ENCODE measurements around the gene SEMA6A.

SEMA6A gene

DNA sequence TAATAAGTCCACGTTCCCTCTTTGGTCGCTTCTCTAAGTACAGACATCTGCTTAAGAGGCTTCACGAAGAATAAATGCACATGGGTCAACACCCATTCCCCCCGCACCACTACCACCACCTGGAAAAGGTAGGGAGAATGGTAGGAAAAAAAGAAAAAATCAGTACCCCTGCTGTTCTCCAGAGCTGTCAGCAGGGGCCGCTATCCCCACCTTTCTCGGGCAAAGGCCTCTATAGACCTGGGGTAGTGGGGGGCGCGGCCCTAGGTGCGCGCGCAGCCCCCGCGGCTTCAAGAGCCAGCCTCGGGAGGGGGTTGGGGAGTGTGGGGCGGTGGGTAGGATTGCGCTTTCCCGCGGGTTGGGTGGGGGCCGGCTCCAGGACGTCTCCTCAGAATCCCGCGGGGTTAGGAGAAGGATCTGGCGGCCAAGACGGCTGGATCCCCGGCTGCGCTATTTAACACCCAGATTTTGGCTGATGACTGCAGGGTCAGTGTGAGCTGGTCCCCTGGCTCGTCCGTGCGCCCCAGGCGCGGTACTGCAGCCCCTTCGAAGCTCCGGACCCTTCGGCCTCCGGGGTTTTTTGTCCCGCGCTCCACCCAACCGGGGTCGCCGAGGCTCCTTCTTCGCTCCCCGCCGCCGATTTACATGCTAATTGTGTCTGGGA, 1.6 kb upstream of the SEMA6A start:
- DNase-seq (ENCODE audit: low read depth in 1 of 2, low spot score in 1 of 2) = no peak

DNA sequence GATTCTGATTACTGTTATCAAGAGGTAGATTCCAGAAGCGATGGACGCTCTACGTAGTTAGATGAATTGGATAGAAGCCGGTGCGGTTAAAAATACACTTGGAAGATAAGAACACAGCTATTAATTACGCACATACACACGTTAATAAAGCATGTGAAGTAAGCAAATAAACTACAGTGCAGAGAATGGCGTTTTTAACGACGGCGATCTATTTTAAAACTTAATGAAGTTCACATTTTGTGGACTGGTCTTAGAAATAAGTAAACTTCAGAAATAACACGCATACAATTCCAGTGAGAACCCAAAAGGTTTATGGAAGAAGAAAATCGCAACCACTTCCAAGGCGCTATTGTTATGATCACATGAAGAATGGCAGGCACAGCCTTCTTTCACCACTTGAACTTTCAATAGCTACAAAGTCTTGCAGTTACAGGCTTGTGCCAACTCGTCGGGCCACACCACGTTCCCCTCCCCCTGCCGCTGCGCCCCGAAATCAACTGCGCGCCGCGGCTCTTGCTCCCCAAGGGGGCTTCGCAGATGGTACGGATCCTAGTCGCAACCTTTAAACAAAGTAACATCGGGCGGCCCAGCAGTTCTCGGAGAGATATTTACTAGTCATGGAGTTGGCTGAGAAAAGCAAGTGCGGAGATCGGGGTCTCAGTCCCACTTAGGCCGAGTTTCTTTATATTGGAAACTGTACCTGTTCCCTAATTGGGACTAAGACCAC, 866 bp upstream of the SEMA6A start:
- no peak for DNase-seq (ENCODE audit: low read depth in 1 of 2, low spot score in 1 of 2)

DNA sequence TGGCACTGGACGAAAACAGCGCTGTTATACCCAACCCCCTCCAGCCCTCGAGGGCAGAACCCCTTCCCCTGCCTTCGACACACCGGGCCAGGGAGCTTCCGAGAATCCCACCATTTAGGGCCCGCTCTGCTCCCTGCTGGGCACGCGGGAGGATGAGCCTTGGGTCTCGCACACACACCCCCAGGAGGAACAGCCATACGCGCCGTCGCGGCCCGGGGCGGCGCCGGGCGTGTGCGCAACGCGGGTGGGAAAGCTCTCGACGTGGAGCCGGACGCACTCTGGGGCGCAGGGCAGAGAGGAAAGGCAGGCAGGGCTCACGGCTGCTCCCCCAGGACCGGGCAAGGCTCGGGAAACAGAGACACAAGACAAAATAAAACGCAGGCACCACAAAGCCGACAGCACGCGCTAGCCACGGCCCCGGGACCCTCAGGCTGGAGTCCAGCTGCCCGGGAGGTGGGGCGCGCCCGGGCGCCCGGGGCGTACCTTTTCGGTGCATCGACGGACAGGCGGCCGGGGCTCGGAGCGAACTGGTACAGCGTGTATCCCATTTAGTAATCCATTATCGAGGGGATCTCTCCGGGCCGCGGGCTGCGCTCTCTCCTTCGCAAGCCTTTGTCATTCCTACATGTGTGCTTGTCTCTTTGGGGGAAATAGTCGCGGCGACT, 789 bp downstream of the SEMA6A start:
- DNase-seq (ENCODE audit: low read depth in 1 of 2, low spot score in 1 of 2) = no peak

DNA sequence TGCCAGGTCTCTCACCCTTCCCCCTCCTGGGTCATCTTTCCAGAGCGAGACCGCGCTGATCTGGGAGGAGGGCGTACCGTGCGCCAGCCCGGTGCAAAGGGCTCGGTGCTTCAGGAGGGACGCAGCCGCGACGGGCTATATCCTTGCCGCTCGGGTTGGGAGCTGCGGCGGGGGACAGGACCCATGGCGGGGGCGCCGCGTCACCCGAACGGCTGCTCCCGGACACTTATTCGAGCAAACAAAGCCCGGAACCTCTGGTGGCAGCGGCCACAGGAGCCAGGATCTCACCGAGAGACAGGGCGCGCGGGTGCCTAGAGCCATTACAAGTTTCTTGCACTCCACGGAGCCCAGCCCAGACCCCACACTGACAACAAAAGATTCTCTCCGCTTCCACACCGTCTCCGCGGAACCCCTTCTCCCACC, 1.3 kb downstream of the SEMA6A start:
- DNase-seq (ENCODE audit: low read depth in 1 of 2, low spot score in 1 of 2) = no peak

DNA sequence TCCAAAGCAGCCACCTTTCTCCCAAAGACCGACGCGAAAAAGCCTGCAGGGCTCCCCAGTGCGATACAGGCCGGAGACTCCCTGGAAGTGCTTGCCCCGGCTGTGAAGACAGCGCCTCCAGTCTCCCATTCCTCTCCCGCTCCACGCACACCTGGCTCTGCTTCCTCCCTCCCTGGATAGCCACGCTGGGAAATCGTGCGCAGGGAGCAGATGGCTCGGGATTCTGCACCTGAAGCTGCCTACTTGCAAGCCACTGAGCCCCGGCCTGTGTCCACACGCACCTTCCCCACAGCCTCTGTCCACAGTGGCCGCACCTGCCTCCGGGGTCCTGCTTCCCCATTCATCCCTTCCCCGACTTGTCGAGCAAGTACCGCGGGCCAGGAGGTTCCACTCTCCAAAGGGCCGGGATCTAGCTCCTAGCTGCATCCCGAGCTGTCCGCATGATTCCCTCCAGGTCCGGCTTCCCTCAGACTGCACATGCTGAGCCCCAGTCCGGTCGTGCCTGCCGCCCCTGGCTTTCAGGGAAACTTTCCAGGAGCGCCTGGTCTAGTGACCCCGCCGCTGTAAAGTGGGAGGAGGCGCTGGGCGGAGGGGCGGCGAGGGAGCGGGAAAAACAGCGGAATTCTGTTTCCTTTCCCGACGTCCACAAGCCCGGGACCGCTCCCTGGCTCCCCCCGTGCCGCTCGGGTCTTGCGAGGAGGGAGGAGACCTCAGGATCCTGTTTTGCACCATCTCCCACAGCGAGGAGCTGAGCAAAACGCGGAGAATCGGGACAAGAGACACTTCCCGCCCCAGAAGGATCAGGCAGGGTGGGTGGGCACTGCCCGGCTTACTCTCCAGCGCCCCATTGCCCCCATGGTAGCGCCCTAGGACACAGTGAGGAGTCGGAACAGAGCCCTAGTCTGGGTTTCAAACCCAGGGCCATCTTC, 2.0 kb downstream of the SEMA6A start:
- no peak for DNase-seq (ENCODE audit: low read depth in 1 of 2, low spot score in 1 of 2)

DNA sequence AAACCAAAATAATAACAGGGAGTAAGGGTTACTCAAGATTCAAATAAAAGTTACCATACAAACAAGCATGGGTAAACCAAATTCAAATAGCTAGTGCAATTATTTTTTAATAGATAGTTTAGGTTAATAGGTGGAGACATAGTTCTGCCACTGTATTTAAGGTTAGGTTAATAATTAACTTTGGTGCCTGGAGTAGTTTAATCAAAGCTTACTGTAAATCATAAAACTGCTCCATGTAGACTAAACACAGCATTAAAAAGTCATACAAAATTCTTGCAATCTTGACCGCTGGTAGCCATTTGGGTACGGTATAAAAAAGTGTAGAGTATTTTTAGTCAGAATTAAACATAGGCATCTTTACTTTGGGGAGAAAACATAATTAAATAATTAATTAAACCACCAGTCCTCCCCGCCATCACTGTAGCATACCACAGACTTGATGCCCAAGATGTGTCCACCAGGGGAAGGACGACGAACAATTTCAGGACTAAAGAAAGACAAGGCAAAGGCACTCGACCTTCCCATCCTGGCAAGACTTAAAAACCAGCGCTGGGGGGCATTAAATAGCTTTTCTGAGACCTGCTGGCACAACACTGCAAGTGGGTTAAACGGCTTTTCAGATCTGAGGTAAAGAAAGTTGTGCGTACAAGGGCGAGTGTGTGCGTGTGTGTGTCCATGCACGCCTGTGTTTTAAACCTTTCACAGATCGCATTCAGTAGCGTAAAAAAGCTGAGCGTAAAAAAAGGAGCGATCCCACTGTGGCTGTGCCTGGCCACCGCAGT, 2.9 kb downstream of the SEMA6A start:
- no peak for DNase-seq (ENCODE audit: low read depth in 1 of 2, low spot score in 1 of 2)

DNA sequence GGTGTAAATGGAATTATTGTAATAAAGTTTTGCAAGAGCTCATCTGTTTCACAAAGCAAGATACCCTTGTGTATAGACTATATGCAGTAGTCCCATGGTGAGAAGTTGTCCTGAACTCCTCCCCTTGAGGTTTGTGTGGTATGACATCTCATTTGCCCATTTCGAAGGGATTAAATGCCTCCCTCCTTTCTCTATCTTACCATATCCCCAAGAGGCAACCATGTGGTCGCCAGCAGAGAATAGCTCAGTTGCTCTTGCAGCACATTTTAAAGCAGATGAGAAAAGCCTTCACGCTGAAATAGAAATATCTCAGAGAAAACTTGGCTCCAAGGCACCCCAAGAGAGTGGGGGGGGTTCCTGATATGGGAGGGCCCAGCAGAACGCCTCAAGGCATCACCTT, 4.6 kb downstream of the SEMA6A start:
- DNase-seq (ENCODE audit: low read depth in 1 of 2, low spot score in 1 of 2) = no peak

DNA sequence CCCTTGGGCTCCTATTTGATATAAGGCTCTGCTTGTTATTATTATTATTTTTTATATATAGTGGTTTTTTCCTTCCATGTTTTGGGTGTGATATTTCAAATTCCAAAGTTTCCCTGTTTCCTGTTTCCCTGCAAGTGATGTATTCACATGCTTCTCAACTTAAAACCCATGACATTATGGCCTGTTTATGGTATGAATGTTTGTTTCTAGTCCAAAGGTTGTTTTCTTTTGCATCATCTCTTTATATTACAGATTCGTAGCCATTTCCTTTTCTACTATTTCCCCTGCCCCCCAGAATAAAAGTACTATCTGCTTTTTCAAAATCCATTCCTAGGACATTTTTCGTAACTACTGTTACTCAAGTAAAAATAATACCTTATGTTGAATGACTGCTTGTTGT, 7.5 kb downstream of the SEMA6A start:
- DNase-seq (ENCODE audit: low read depth in 1 of 2, low spot score in 1 of 2) = no peak

DNA sequence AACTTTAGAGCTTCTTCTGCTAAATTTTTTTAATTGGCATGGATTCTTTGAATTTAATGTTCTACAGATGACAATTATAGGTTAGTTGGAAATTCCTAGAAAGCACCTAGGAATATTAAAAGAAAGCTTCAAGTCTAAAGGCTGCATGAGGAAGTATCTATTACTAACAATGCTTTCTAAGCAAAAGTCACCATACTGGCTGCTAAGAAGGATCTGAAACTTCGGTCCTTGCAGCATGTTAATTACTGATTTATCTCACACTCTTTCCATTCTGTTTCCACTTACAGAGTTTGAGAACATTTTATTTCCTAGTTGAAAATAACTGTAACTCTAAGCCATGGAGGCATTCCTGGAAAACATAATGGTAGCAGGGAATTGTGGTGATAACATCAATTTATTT, 8.4 kb downstream of the SEMA6A start:
- DNase-seq (ENCODE audit: low read depth in 1 of 2, low spot score in 1 of 2) = no peak

DNA sequence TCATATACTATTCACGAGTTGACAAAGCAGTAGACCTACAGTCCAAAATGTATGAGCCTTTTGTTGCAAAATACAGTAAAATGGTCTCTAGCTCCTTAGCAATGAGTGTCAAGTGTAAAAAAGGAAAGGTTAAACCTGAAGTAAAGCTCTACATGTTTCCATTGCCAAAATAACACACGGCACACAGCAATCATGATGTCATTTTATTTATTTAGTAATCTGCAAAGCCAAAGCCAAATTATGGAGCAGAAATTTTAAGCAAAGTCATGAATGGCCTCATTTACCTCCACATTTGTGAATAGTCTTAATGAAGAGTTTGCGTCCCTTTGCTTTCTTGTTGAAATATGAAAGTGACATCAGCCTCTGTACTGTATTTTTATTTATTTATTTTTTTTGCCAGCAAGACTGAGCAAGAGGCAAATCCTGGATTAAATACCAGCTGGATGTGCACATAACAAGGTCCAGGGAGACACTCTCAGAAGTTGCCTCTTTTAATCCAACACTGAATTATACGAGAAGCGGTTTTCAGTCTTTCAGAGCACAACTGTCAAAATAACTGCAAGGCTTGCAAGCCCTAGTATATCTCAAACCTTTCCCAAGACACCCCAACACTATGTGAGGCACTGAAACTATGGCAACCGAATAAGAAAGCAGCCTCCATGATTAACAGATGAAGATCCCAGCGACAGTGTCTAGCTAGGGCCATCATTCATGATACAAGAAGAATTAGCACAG, 9.7 kb downstream of the SEMA6A start:
- no peak for DNase-seq (ENCODE audit: low read depth in 1 of 2, low spot score in 1 of 2)

DNA sequence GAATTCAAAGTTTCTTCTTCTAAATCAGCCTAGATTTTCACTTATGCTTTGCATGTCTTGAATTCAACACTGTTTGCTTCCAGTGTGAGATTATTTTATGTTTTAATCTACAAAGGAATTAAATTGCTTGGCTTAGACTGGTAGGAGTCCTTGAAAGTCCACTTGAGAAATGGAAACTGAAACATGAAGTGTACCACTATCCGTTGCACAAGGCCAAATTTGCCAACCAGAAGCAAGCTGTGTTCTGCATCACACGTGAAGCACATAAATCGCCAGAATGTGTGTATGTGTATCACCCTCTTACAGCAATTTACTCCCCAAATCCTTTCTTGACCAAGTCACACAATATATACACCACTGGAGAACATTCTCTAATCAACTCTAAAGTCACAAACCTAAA, 10.3 kb downstream of the SEMA6A start:
- no peak for DNase-seq (ENCODE audit: low read depth in 1 of 2, low spot score in 1 of 2)

DNA sequence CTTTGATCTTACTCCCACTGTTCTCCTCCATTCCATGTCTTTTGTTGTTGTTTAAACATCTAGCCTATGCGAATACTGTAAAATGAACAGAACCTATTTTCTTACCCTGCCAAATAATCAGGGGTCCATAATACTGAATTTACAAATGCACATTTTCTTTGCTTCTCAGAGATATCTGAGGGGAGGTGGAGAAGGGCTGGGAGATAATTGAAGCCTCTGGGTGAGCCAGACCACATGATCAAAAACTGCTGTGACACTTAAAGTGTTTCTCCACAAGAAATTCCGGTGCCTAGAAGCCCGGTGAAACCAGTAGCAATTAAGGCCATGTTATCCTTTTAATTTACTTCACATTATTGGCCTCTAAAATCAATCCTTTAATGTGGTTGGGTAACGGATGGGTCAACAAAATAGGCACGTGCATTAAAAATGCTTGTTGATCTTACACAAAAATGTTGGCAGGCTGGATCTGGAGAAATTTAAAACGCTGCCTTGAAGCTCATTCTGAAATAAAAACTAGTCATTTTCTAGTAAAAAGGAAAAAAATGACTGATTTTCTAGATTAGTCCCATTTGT, 10.8 kb downstream of the SEMA6A start:
- DNase-seq (ENCODE audit: low read depth in 1 of 2, low spot score in 1 of 2) = no peak

DNA sequence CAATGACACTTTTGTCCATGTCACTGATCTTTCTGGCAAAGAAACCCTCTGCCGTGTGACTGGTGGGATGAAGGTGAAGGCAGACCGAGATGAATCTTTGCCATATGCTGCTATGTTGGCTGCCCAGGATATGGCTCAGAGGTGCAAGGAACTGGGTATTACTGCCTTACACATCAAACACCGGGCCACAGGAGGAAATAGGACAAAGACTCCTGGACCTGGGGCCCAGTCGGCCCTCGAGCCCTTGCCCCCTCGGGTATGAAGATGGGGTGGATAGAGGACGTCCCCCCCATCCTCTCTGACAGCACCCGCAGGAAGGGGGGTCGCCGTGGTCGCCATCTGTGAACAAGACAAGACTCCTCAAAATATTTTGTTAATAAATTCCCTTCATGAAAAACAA, 12.0 kb downstream of the SEMA6A start:
- no peak for DNase-seq (ENCODE audit: low read depth in 1 of 2, low spot score in 1 of 2)

DNA sequence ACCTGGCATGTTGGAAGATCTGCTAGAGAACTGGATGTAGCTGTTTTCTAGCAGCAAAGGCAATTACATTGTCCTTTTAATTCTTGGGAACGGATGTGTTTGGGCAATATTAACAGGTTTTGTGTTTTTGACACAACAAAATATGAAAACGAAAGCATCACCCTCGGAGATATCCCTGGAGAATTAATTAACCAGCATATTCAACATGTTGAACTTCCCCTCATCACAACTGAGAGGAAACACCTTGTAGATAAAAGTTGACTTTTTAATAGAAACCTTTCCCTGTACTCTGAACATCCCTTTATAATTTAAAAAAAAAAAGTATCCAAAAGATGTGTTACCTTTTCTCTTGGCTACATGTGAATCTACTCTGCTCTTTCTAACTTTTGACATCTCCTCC, 13.0 kb downstream of the SEMA6A start:
- DNase-seq (ENCODE audit: low read depth in 1 of 2, low spot score in 1 of 2) = no peak

DNA sequence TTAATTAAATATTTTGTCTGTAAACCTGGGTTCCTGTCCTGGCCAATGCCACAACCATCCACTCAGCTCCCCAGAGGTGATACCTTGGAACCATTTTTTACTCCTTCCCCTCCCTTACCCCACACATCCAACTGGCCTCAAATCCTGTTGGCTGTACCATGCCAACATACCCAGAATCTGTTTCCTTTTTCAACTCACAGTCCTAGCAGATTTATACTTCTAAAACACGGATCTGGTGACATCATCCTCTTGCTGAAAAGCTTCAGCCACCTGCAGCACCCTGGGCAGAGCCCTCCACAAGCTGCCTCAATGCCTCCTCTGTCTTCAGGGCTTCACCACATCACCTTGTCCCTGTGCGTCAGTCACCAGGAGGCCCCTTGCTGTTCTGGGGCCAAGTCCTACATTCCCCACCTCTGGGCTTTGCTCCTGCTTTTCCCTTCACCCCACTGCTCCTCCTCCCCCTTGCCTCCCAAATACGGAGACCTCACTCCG, 14.9 kb downstream of the SEMA6A start:
- no peak for DNase-seq (ENCODE audit: low read depth in 1 of 2, low spot score in 1 of 2)

DNA sequence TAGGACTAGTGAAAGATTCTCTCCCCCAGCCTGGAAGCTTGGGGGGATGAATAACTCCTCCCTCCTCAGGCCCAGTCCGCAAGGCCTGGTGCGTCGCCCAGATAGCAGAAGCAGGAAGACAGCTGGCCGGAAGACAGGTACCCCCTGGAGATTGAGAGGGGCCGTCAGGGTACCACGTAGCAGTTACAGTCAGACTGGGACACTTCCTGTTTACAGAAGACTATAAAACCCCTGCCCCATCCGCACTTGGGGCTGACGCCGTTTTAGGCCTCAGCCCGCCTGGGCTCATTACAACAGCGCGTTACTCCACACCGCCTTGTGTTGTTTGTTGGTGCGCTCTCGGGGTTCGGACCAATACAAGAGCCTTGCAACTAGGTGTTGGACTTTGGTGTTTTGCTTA, 15.4 kb downstream of the SEMA6A start:
- DNase-seq (ENCODE audit: low read depth in 1 of 2, low spot score in 1 of 2) = no peak

DNA sequence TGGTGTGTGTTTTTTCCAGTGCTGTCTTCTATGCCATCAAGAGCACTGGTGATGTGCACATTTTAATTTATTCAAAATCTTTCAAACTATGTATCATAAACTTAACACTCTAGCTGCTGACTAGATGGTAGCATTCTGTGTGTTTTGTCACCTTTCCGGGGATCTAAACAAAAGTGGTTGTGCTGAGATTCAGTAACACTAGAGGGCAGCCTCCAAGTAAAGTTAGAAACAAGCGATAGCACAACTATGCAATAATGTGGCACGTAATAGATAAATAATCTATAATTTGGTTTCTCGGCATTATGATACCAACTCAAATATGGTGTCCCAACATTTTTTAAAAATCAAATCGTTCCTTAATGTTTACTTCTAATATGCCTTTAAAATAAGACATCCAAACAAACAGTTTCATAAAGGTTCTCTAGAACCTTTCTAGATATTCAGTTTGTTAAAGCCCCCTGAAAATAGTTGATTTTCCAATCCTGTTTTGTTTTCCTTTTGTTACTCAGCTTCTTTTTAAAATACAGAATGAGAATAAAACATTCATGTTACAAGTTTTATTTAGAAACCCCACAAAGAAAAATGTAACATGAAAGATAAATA, 16.9 kb downstream of the SEMA6A start:
- no peak for DNase-seq (ENCODE audit: low read depth in 1 of 2, low spot score in 1 of 2)

DNA sequence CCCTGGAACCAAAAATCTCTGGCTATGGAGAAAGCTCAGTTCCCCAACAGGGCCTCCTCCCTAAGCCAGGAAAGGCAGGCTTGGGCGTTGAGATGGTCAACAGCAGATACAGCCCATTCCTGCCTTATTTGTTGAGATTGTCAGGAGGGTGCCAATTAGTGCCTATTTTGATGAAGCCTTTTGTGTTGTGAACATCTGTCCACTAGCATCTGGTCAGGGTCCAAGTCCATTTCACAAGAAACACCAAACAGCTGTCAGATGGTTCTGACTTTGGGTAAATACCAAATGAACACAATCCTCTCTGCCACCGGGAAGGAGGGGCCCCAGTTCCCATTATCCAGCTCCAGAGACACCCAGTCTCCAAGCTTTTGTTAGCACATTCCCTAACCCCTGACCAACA, 19.9 kb downstream of the SEMA6A start:
- no peak for DNase-seq (ENCODE audit: low read depth in 1 of 2, low spot score in 1 of 2)

DNA sequence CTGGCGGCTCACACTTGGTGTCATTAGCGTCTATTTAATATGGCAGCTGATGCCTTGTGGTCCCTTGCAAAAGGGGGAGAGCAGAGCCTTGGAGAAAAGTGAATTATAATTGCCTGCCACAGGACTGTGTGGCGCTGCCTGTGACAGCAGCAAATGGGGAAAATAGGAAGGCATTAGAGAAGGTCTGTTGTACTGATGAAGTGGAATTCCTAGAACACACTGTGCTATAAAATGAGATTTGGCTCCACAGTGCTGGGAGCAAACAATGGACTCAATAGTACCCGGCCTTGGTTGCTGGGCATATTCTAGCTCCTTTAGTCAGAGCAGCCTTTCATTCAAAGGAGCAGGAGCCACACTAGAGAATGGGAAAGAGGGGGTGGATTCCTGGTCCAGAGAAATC, 21.3 kb downstream of the SEMA6A start:
- no peak for DNase-seq (ENCODE audit: low read depth in 1 of 2, low spot score in 1 of 2)
